Spleen (tissue), 7 donors: ENCODE measurements around the gene ARID5B.

Experiments used
- CTCF ChIP-seq, 11 experiments: fragments of 200-600 bp in 7 of 11; fragments of 450-650 bp in 4 of 11; sonication (generic) in 4 of 11; IDR thresholded peaks in 8 of 11; conservative IDR thresholded peaks in 3 of 11; 1 replicate in 7 of 11; 2 replicates in 4 of 11; pipeline versions ENCODE4 v1.4.0 to v1.8.0; 2016 to 2021; ENCODE audit warnings: antibody characterized with exemption in 11 of 11, inconsistent platforms in 4 of 11, mild to moderate bottlenecking in 1 of 11
- POLR2AphosphoS5 ChIP-seq, 3 donors: sonication (generic); formaldehyde crosslinking; IDR thresholded peaks; one replicate each; pipeline ENCODE4 v1.5.1; 2017; ENCODE audit warnings: antibody characterized with exemption in 3 of 3
- donor health status: DM: no; HTN: no; CAD: no; lungs with moderate emphysema.
- donor health status: DM: no; HTN: no; CAD: no.
- donor health status: DM: no; HTN: no; CAD: no.

- TF ChIP-seq CTCF (IDR thresholded peaks at IDR 0.05 in 8 of 11, conservative IDR thresholded peaks at IDR 0.05 in 3 of 11) (no peak), POLR2AphosphoS5 (IDR thresholded peaks at IDR 0.05) (no peak)
Measured at GRCh38 chr10:61935077-61935476, 33.6 kb downstream of the ARID5B start.
